Activated T-helper 2 cell treated with anti-CD3 and anti-CD28 coated beads, Interferon-gamma antibody, Interleukin-2, Interleukin-4, amounts not matched to agents 10 μg/mL and 5 μg/mL and 100 μg/mL, durations not matched to agents 14 hours and 24 hours and 36 hours (primary cell): ENCODE measurements around the gene DPM2. TPM values are rescaled to one million over a fixed set of nuclear protein-coding genes. Genes with fewer than 3 reads are reported as not detected.
A peak's percentile ranks its signal among the peaks of the same experiment; 100 is the strongest.

Experiments used
- DNase-seq: peaks from one replicate; pipeline ENCODE4 v3.0.0; 2021; ENCODE audit warnings: low spot score
- H3K27ac Mint-ChIP-seq: one replicate; pipeline ENCODE4 v1.8.0; 2021; ENCODE audit warnings: mixed read lengths
- H3K27me3 Mint-ChIP-seq: one replicate; pipeline ENCODE4 v1.8.0; 2021; ENCODE audit warnings: low read depth, mixed read lengths
- H3K36me3 Mint-ChIP-seq: one replicate; pipeline ENCODE4 v1.8.0; 2021; ENCODE audit warnings: low read depth, mixed read lengths
- H3K4me1 Mint-ChIP-seq: one replicate; pipeline ENCODE4 v1.8.0; 2021; ENCODE audit warnings: low read depth, mixed read lengths
- H3K4me3 Mint-ChIP-seq: one replicate; pipeline ENCODE4 v1.8.0; 2021; ENCODE audit warnings: low read depth, mild to moderate bottlenecking, moderate library complexity, mixed read lengths
- H3K9me3 Mint-ChIP-seq: one replicate; pipeline ENCODE4 v1.8.0; 2021; ENCODE audit warnings: mixed read lengths
- intact Hi-C: fragments of 100-400 bp; cut with micrococcal nuclease; formaldehyde crosslinking; loops from one replicate; pipeline ENCODE4 v1.15.1; 2023
- total RNA-seq: library from RNA; stranded (reverse); gene quantifications from 2 replicates; pipeline ENCODE4 v1.2.3, GENCODE V29; 2022

DPM2 gene
- total RNA-seq, 1 donor from 2014 or later = 57.4 TPM

DNA sequence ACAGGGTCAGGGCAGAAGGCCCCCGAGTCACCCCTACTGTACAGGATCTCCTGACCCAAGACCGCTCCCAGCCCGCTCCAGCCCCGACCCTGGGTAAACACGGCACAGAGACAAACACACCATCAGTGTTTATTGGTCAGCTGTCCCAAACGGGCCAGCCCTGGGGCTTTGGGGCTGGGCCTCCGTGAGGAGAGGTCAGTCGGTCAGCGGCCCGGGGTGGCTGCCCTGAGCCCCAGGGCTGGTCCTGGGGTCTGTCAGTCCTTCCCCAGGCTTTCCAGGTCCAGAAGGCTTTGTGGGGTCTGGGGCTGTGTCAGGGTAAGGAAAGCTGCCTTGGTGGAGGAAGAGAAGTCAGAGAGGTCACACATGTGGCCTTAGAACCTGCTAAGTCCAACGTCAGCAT, 2.7 kb downstream of the DPM2 start:
- Mint-ChIP-seq H3K4me1 (peaks cover 39% of the 10 kb centered on the region), H3K4me3 (peak overlapping the region; percentile 94), H3K27me3 (no peaks in the 10 kb centered on the region), H3K27ac (no peak overlapping the region), H3K36me3 (peaks cover 33% of the 10 kb centered on the region), H3K9me3 (no peaks in the 10 kb centered on the region)
- intact Hi-C loops = no loop called here
- DNase-seq = no peak

- Mint-ChIP-seq H3K4me1 (peaks cover 41% of the 10 kb centered on the region), H3K9me3 (no peaks in the 10 kb centered on the region), H3K27ac (no peak overlapping the region), H3K36me3 (peaks cover 33% of the 10 kb centered on the region), H3K27me3 (peaks cover 2% of the 10 kb centered on the region), H3K4me3 (no peak overlapping the region)
- intact Hi-C loops = no loop called here
- DNase-seq = no peak
These were observed 3.4 kb downstream of the DPM2 start for GRCh38 chr9:127934248-127934647.

GRCh38 chr9:127931092-127931881, 6.4 kb downstream of the DPM2 start:
- Mint-ChIP-seq H3K4me1 (peaks cover 36% of the 10 kb centered on the region), H3K27ac (no peak overlapping the region), H3K9me3 (no peaks in the 10 kb centered on the region), H3K4me3 (peak overlapping the region; percentile 56), H3K27me3 (peaks cover 6% of the 10 kb centered on the region), H3K36me3 (peaks cover 23% of the 10 kb centered on the region)
- DNase-seq = no peak
- intact Hi-C loops = no loop called here

DNA sequence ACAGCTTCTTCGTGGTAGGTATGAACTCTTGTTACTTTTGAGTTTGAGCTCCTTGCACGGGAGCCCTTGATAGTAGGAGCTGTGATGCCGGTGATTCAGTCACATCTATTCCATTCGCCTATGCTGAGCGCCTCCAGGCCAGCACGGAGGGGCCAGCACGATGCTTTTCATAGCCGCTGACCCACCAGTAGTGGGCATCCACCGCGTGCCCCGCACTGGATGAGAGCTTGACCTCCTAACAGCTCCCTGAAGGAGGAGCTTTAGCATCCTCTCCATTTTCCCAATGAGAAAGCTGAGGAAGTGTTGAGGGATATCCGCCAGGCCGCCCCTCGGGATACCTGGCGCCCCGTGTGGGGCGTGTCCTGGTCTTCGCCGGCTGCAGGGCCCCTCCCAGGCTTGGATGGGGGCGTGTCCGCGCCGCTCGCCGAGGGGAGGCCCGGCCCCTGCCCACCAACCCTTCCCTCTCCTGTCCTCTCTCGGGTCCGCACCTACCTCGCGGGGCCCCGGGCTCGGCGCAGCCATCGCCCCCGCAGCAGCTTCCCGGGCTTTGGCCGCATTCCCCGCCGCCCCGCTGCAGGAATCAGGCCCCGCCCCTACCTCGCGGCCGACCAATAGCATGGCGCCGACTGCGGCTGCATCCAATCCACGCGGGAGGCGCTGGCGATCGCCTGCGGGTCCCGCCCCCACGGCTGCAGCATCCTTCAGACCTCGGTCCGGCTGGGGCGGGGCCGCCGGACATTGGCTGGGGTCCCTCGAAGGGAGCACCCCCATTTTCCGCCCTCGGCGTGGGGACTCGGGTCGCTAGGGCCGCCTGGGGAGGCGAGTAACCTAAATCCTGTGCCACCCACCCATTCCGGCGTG, 7.2 kb downstream of the DPM2 start, which contains the start of gene PIP5KL1:
TSS of gene PIP5KL1 (minus strand) at position 547 of the 861 bp plus-strand sequence. CDS start at position 522, 25 bp downstream.
- DNase-seq = peak; percentile 73
- peaks cover 16% of the 10 kb centered on the region for H3K36me3 Mint-ChIP-seq
- no peaks in the 10 kb centered on the region for H3K9me3 Mint-ChIP-seq
- H3K4me1 Mint-ChIP-seq = peaks cover 28% of the 10 kb centered on the region
- peak within 1 kb of the TSS; percentile 56 for H3K4me3 Mint-ChIP-seq
- H3K27me3 Mint-ChIP-seq = peaks cover 10% of the 10 kb centered on the region
- intact Hi-C loops = no loop called here
- H3K27ac Mint-ChIP-seq = no peak within 1 kb of the TSS

DNA sequence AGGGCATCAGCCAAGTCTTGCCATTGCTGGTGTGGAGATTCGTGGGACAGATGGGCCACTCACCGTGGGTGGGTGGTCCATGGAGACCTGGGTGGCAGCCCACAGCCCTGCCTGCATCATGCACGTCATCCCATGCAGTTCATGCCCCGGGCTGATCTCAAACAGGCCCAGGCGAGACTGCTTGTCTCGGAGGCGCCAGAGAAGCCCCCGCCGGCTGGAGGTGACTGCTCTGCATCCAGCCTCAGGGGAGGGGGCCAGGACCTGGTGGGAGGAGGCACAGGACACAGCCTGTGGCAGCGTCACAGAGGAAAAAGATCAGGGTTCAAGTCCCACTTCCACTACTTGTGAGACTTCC, 8.1 kb downstream of the DPM2 start:
- peaks cover 16% of the 10 kb centered on the region for H3K27me3 Mint-ChIP-seq
- no peaks in the 10 kb centered on the region for H3K9me3 Mint-ChIP-seq
- peak overlapping the region; percentile 39 for H3K4me3 Mint-ChIP-seq
- peaks cover 10% of the 10 kb centered on the region for H3K36me3 Mint-ChIP-seq
- intact Hi-C loops = no loop called here
- no peak overlapping the region for H3K27ac Mint-ChIP-seq
- DNase-seq = no peak
- H3K4me1 Mint-ChIP-seq = peaks cover 25% of the 10 kb centered on the region

- peaks cover 5% of the 10 kb centered on the region for H3K36me3 Mint-ChIP-seq
- H3K27ac Mint-ChIP-seq = no peak overlapping the region
- peak overlapping the region; percentile 38 for H3K4me3 Mint-ChIP-seq
- peaks cover 16% of the 10 kb centered on the region for H3K27me3 Mint-ChIP-seq
- intact Hi-C loops = no loop called here
- H3K9me3 Mint-ChIP-seq = no peaks in the 10 kb centered on the region
- H3K4me1 Mint-ChIP-seq = peaks cover 20% of the 10 kb centered on the region
- DNase-seq = no peak
These were observed 8.7 kb downstream of the DPM2 start for GRCh38 chr9:127928676-127929624.

DNA sequence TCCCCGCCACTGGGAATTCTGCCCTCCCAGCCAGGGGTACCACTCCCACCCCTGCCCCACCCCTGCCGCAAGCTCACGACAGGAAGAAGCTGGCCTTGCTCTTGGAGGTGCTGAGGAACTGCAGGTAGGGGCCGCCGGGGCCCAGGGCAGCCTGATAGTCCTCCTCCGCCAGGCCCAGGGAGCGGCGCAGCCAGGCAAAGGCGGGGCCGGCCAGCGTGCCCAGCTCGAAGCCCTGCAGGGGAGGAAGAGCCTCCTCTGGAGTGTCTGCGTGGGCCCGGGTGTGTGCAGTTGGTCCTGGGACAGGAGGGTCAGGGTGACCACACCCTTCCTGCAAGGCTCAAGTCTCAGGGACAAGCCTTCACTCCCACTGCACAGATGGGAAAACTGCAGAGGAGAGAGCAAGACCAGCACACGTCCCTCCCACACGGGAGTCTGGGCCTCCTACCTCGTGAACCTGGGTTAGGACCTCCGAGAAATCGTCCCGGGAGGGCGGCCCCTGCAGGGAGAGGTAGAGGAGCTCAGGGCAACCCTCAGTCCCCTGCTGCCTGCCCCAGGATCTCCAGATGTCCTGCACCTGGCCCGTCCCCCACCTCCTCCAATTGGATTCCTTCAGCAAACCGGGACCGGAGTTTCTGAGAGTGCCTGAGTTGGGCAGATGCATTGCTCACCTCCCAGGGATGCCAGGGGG, 9.5 kb downstream of the DPM2 start:
- peak overlapping the region; percentile 38 for H3K4me3 Mint-ChIP-seq
- no peak for DNase-seq
- intact Hi-C loops = no loop called here
- peaks cover 20% of the 10 kb centered on the region for H3K4me1 Mint-ChIP-seq
- no peaks in the 10 kb centered on the region for H3K9me3 Mint-ChIP-seq
- H3K27me3 Mint-ChIP-seq = peaks cover 19% of the 10 kb centered on the region
- H3K36me3 Mint-ChIP-seq = peaks cover 4% of the 10 kb centered on the region
- H3K27ac Mint-ChIP-seq = no peak overlapping the region

- Mint-ChIP-seq H3K27me3 (peaks cover 19% of the 10 kb centered on the region), H3K27ac (no peak overlapping the region), H3K9me3 (no peaks in the 10 kb centered on the region), H3K4me1 (peaks cover 20% of the 10 kb centered on the region), H3K36me3 (no peaks in the 10 kb centered on the region), H3K4me3 (peak overlapping the region; percentile 54)
- DNase-seq = no peak
- intact Hi-C loops = no loop called here
These were observed 10.3 kb downstream of the DPM2 start for GRCh38 chr9:127927201-127927987.

DNA sequence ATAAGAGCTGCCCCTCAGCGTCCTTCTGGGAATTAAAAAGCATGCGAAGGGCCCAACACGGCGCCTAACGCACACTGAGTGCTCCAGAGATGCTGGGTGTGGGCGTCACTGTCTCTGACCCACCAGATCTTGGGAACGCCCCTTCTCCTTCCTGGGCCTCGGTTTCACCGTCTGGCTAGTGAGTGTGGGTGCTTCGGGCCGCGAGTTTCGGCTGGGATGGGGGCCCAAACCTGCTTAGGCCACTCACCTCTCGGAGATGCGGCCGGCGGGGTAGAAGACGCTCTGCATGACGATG, 10.8 kb downstream of the DPM2 start:
- H3K4me3 Mint-ChIP-seq = no peak overlapping the region
- H3K27ac Mint-ChIP-seq = no peak overlapping the region
- H3K36me3 Mint-ChIP-seq = no peaks in the 10 kb centered on the region
- peaks cover 23% of the 10 kb centered on the region for H3K27me3 Mint-ChIP-seq
- H3K9me3 Mint-ChIP-seq = no peaks in the 10 kb centered on the region
- intact Hi-C loops = no loop called here
- no peak for DNase-seq
- peaks cover 22% of the 10 kb centered on the region for H3K4me1 Mint-ChIP-seq

- Mint-ChIP-seq H3K9me3 (no peaks in the 10 kb centered on the region), H3K36me3 (no peaks in the 10 kb centered on the region), H3K4me3 (no peak overlapping the region), H3K4me1 (peaks cover 20% of the 10 kb centered on the region), H3K27ac (no peak overlapping the region), H3K27me3 (peaks cover 23% of the 10 kb centered on the region)
- intact Hi-C loops = no loop called here
- no peak for DNase-seq
These were observed 11.4 kb downstream of the DPM2 start for GRCh38 chr9:127925959-127926905.
